Measurements from ENCODE around the gene IPCEF1. TPM values are rescaled to one million over a fixed set of nuclear protein-coding genes. Genes with fewer than 3 reads are reported as not detected.

Gene IPCEF1
- total RNA-seq, 1 experiment from 2014 or later = 0.48 TPM

- H3K79me2 ChIP-seq (ENCODE audit: insufficient read depth, low read length) = no peaks in the 10 kb centered on the region
- no peak for TF ChIP-seq CTCF (conservative IDR thresholded peaks at IDR 0.05)
- no peak overlapping the region for H3K56ac ChIP-seq (ENCODE audit: insufficient read length, low read depth, low read length)
- H3K27ac Mint-ChIP-seq = no peak overlapping the region; a peak in 1 of 7 replicates
- H3K9me3 ChIP-seq (ENCODE audit: control insufficient read depth, low read depth, low read length) = no peaks in the 10 kb centered on the region
- no peak overlapping the region for H4K91ac ChIP-seq (ENCODE audit: insufficient read length, low read depth, low read length)
- H3K4me2 ChIP-seq (ENCODE audit: insufficient read depth, insufficient read length, low read length) = peak overlapping the region; percentile 5
- H3K4me1 Mint-ChIP-seq = peaks cover 6 to 13% of the 10 kb centered on the region in 2 experiments
- H2BK120ac ChIP-seq (ENCODE audit: low read depth, low read length, poor library complexity, severe bottlenecking) = no peak overlapping the region
- peaks cover 4% of the 10 kb centered on the region; the same call in 1 of the 2 replicates for H3K4me1 ChIP-seq (ENCODE audit: insufficient read depth, low read length)
- H3K27ac ChIP-seq (ENCODE audit: insufficient read length, low read depth, low read length) = no peak overlapping the region
- H3K9me3 Mint-ChIP-seq = no peaks in the 10 kb centered on the region; a peak in 1 of 5 replicates
- no peak overlapping the region for H2AK5ac ChIP-seq (ENCODE audit: insufficient read length, low read length)
- no peak overlapping the region for H2BK12ac ChIP-seq (ENCODE audit: insufficient read length, low read depth, low read length)
- no peak for DNase-seq
- H3K27me3 ChIP-seq (ENCODE audit: insufficient read depth, low read length) = no peaks in the 10 kb centered on the region
- H2BK5ac ChIP-seq (ENCODE audit: insufficient read length, low read length) = no peak overlapping the region
- H3K36me3 Mint-ChIP-seq (ENCODE audit: insufficient read depth in 1 of 3, low read depth in 3 of 3) = no peaks in the 10 kb centered on the region
- no peak overlapping the region for H4K8ac ChIP-seq (replicated peaks; ENCODE audit: insufficient read length, low read depth, low read length)
- no peak overlapping the region for H3K4me3 Mint-ChIP-seq
- no CpG with 5 or more reads among the region's 4 CpGs for WGBS (ENCODE audit: extremely low coverage, insufficient read length, low lambda C conversion rate)
- no peak overlapping the region for H3K23ac ChIP-seq (ENCODE audit: insufficient read length, low read depth, low read length)
- H3K23me2 ChIP-seq (ENCODE audit: insufficient read length, low read depth, low read length, poor library complexity, severe bottlenecking) = no peaks in the 10 kb centered on the region
- no peak overlapping the region for H3T11ph ChIP-seq (ENCODE audit: low read length)
- H2BK20ac ChIP-seq (ENCODE audit: low read depth, low read length, poor library complexity, severe bottlenecking) = no peak overlapping the region
- no peaks in the 10 kb centered on the region for H4K20me1 ChIP-seq (ENCODE audit: control insufficient read depth, insufficient read depth, insufficient read length)
- no peak overlapping the region for H3K4ac ChIP-seq (ENCODE audit: low read depth, low read length)
- H2BK15ac ChIP-seq (ENCODE audit: low read depth, low read length) = no peak overlapping the region
- no peaks in the 10 kb centered on the region for H3K27me3 Mint-ChIP-seq (ENCODE audit: low read depth)
- no peak overlapping the region for H4K5ac ChIP-seq (ENCODE audit: insufficient read length, low read depth, low read length)
- H3K79me1 ChIP-seq (ENCODE audit: insufficient read depth, low read depth, low read length, poor library complexity, severe bottlenecking) = no peaks in the 10 kb centered on the region
- no peak overlapping the region for H2AFZ ChIP-seq (ENCODE audit: low read length)
- H3K18ac ChIP-seq (ENCODE audit: insufficient read length, low read depth, low read length) = no peak overlapping the region
- no peak overlapping the region for H3K9ac ChIP-seq (ENCODE audit: extremely low read depth, insufficient read length, low read length)
- no peak overlapping the region for H3K14ac ChIP-seq (ENCODE audit: insufficient read depth, low read length)
Measured at GRCh38 chr6:154381548-154381947, 24.9 kb upstream of the IPCEF1 start.

Measured in H9 (cell line).